T-helper 1 cell treated with Interleukin-12 subunit alpha and Interleukin-12 subunit beta and Interleukin-4 antibody, amounts not matched to agents 30 μg/mL and 1 μg/mL, for 36 hours (primary cell): Measurements from ENCODE around the gene RFX4.

Source experiments
- H3K27ac Mint-ChIP-seq: one replicate; pipeline ENCODE4 v1.8.0; 2021; ENCODE audit warnings: mild to moderate bottlenecking, mixed read lengths
- H3K27me3 Mint-ChIP-seq: one replicate; pipeline ENCODE4 v1.8.0; 2021; ENCODE audit warnings: low read depth, mixed read lengths
- H3K36me3 Mint-ChIP-seq: one replicate; pipeline ENCODE4 v1.8.0; 2021; ENCODE audit warnings: low read depth, mixed read lengths
- H3K4me1 Mint-ChIP-seq: one replicate; pipeline ENCODE4 v1.8.0; 2021; ENCODE audit warnings: low read depth, mixed read lengths
- H3K4me3 Mint-ChIP-seq: one replicate; pipeline ENCODE4 v1.8.0; 2021; ENCODE audit warnings: mild to moderate bottlenecking, moderate library complexity, mixed read lengths
- H3K9me3 Mint-ChIP-seq: one replicate; pipeline ENCODE4 v1.8.0; 2021; ENCODE audit warnings: mixed read lengths

The RFX4 gene

DNA sequence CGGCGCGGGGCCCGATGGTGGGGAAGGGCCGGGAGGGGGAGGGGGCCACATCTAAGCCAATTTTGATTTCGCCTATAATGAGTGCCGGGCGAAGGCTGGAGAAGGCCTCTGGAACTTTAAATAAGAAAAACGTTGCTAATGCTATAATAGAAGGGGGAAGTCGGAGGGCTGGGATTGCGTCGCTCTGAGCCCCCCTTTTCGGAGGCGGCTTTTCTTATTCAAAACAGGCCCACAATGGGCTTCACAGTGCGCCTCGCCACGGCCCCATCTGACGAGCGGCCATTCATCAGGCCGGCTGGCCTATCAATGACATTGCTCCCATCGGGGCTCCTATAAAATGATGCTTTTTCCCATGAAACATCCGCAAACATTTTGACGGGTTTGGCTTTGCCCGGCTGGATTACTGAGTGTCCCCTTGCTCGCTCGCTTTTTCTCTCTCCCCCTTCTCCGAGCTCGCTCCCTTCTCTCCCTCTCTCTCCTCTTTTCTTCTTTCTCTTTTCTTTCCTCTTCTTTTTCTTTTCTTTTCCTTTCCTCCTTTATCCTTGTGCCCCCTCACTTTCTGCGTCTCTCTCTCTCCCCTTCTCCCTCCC lies at the start of gene RFX4:
RFX4 (plus strand) TSS at position 364 of the 590 bp plus-strand sequence. CDS start 317 bp downstream, outside the sequence.
- H3K4me1 Mint-ChIP-seq = peaks cover 10% of the 10 kb centered on the region
- no peaks in the 10 kb centered on the region for H3K9me3 Mint-ChIP-seq
- no peaks in the 10 kb centered on the region for H3K36me3 Mint-ChIP-seq
- peak within 1 kb of the TSS; percentile 53 for H3K4me3 Mint-ChIP-seq
- H3K27me3 Mint-ChIP-seq = peaks cover 80% of the 10 kb centered on the region
- no peak within 1 kb of the TSS for H3K27ac Mint-ChIP-seq

- Mint-ChIP-seq H3K27ac (no peak overlapping the region), H3K36me3 (no peaks in the 10 kb centered on the region), H3K4me3 (no peak overlapping the region), H3K4me1 (no peaks in the 10 kb centered on the region), H3K27me3 (peaks cover 4% of the 10 kb centered on the region), H3K9me3 (no peaks in the 10 kb centered on the region)
Measured at GRCh38 chr12:106541201-106541600, 41.6 kb upstream of the RFX4 start.

DNA sequence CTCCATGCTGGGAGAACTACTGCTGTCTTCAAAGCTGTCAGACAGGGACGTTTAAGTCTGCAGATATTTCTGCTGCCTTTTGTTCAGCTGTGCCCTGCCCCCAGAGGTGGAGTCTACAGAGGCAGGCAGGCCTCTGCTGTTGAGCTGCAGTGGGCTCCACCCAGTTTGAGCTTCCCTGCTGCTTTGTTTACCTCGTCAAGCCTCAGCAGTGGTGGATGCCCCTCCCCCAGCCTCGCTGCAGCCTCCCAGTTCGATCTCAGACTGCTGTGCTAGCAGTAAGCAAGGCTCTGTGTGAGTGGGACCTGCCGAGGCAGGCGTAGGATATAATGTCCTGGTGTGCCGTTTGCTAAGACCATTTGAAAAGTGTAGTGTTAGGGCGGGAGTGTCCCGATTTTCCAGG lies 31.4 kb upstream of the RFX4 start:
- peaks cover 8% of the 10 kb centered on the region for H3K27me3 Mint-ChIP-seq
- no peaks in the 10 kb centered on the region for H3K36me3 Mint-ChIP-seq
- no peak overlapping the region for H3K4me3 Mint-ChIP-seq
- peaks cover 24% of the 10 kb centered on the region for H3K9me3 Mint-ChIP-seq
- H3K27ac Mint-ChIP-seq = no peak overlapping the region
- H3K4me1 Mint-ChIP-seq = no peaks in the 10 kb centered on the region

GRCh38 chr12:106552228-106552627 lies 30.6 kb upstream of the RFX4 start:
- Mint-ChIP-seq H3K27me3 (peaks cover 8% of the 10 kb centered on the region), H3K27ac (no peak overlapping the region), H3K4me3 (no peak overlapping the region), H3K4me1 (no peaks in the 10 kb centered on the region), H3K9me3 (peaks cover 28% of the 10 kb centered on the region), H3K36me3 (no peaks in the 10 kb centered on the region)

DNA sequence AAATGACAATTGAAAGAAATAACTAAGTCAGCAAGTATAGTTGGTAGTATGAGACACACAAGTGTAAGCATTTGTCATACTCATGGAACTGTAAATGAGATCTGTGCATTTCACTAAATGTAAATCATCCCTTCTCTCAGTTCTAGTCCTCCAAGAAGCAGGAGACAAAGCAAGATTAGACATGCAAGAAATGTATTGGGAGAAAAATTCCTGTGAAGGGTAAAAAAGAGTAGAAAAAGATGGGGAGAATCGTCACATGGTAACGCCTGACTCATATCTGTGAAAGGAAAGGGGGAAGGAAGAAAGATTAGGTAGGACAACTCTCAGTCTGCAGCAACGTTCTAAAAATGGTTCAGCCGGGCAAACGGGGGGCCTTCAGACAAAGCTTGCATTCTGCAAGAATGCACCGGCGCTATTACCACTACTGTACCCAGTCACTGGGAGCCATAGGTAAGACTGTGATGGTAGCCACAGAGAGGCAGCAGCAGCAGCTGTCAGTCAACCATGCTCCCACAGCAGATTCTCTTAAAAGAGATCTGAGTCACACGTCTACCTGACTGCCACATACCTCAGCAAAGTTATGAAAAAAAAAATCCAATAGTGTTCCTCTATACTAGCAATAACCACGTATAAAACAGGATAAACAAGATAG lies 18.0 kb upstream of the RFX4 start:
- no peak overlapping the region for H3K27ac Mint-ChIP-seq
- no peaks in the 10 kb centered on the region for H3K36me3 Mint-ChIP-seq
- H3K4me3 Mint-ChIP-seq = no peak overlapping the region
- no peaks in the 10 kb centered on the region for H3K9me3 Mint-ChIP-seq
- H3K4me1 Mint-ChIP-seq = no peaks in the 10 kb centered on the region
- H3K27me3 Mint-ChIP-seq = peaks cover 36% of the 10 kb centered on the region

GRCh38 chr12:106566771-106567170 lies 16.0 kb upstream of the RFX4 start:
- no peaks in the 10 kb centered on the region for H3K36me3 Mint-ChIP-seq
- H3K27me3 Mint-ChIP-seq = peaks cover 41% of the 10 kb centered on the region
- no peaks in the 10 kb centered on the region for H3K4me1 Mint-ChIP-seq
- no peaks in the 10 kb centered on the region for H3K9me3 Mint-ChIP-seq
- no peak overlapping the region for H3K4me3 Mint-ChIP-seq
- H3K27ac Mint-ChIP-seq = no peak overlapping the region

DNA sequence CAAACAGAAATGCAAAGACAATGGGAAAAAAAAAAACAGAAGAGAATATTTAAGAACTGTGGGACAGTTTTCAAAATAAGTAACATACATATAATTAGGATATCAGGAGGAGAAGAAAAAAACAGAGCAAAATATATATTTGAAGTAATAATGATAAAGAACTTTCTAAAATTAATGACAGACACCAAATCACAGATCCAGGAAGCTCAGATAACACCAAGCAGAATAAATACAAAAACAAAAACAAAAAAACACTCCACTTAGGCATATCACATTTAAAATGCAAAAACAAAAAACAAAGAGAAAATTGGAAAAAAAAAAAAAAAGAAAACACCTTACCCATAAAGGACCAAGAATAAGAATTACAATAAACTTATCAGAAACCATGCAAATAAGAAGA lies 9.6 kb upstream of the RFX4 start:
- no peaks in the 10 kb centered on the region for H3K9me3 Mint-ChIP-seq

GRCh38 chr12:106576848-106577247 lies 6.0 kb upstream of the RFX4 start:
- no peaks in the 10 kb centered on the region for H3K4me1 Mint-ChIP-seq
- peaks cover 66% of the 10 kb centered on the region for H3K27me3 Mint-ChIP-seq
- H3K9me3 Mint-ChIP-seq = no peaks in the 10 kb centered on the region
- H3K4me3 Mint-ChIP-seq = no peak overlapping the region
- H3K27ac Mint-ChIP-seq = no peak overlapping the region
- no peaks in the 10 kb centered on the region for H3K36me3 Mint-ChIP-seq

More for the DNA sequence above, 9.6 kb upstream of the RFX4 start:
- Mint-ChIP-seq H3K27me3 (peaks cover 49% of the 10 kb centered on the region), H3K27ac (no peak overlapping the region), H3K4me3 (no peak overlapping the region), H3K4me1 (no peaks in the 10 kb centered on the region), H3K36me3 (no peaks in the 10 kb centered on the region)

- peaks cover 79% of the 10 kb centered on the region for H3K27me3 Mint-ChIP-seq
- H3K27ac Mint-ChIP-seq = no peak overlapping the region
- H3K36me3 Mint-ChIP-seq = no peaks in the 10 kb centered on the region
- peaks cover 10% of the 10 kb centered on the region for H3K4me1 Mint-ChIP-seq
- H3K9me3 Mint-ChIP-seq = no peaks in the 10 kb centered on the region
- no peak overlapping the region for H3K4me3 Mint-ChIP-seq
Measured at GRCh38 chr12:106580671-106581508, 1.9 kb upstream of the RFX4 start.

GRCh38 chr12:106581543-106582248 lies 1.1 kb upstream of the RFX4 start:
- H3K4me3 Mint-ChIP-seq = peak overlapping the region; percentile 53
- H3K27me3 Mint-ChIP-seq = peaks cover 80% of the 10 kb centered on the region
- H3K36me3 Mint-ChIP-seq = no peaks in the 10 kb centered on the region

GRCh38 chr12:106582249-106582591 lies 584 bp upstream of the RFX4 start:
- peak overlapping the region; percentile 53 for H3K4me3 Mint-ChIP-seq

More at GRCh38 chr12:106581543-106582248, 1.1 kb upstream of the RFX4 start:
- H3K4me1 Mint-ChIP-seq = peaks cover 10% of the 10 kb centered on the region
- H3K9me3 Mint-ChIP-seq = no peaks in the 10 kb centered on the region
- no peak overlapping the region for H3K27ac Mint-ChIP-seq

GRCh38 chr12:106583242-106584103 lies 669 bp downstream of the RFX4 start:
- peaks cover 10% of the 10 kb centered on the region for H3K4me1 Mint-ChIP-seq
- no peak overlapping the region for H3K27ac Mint-ChIP-seq

More at GRCh38 chr12:106582249-106582591, 584 bp upstream of the RFX4 start:
- no peaks in the 10 kb centered on the region for H3K9me3 Mint-ChIP-seq
- H3K36me3 Mint-ChIP-seq = no peaks in the 10 kb centered on the region
- H3K27me3 Mint-ChIP-seq = peaks cover 80% of the 10 kb centered on the region
- no peak overlapping the region for H3K27ac Mint-ChIP-seq
- peaks cover 10% of the 10 kb centered on the region for H3K4me1 Mint-ChIP-seq

DNA sequence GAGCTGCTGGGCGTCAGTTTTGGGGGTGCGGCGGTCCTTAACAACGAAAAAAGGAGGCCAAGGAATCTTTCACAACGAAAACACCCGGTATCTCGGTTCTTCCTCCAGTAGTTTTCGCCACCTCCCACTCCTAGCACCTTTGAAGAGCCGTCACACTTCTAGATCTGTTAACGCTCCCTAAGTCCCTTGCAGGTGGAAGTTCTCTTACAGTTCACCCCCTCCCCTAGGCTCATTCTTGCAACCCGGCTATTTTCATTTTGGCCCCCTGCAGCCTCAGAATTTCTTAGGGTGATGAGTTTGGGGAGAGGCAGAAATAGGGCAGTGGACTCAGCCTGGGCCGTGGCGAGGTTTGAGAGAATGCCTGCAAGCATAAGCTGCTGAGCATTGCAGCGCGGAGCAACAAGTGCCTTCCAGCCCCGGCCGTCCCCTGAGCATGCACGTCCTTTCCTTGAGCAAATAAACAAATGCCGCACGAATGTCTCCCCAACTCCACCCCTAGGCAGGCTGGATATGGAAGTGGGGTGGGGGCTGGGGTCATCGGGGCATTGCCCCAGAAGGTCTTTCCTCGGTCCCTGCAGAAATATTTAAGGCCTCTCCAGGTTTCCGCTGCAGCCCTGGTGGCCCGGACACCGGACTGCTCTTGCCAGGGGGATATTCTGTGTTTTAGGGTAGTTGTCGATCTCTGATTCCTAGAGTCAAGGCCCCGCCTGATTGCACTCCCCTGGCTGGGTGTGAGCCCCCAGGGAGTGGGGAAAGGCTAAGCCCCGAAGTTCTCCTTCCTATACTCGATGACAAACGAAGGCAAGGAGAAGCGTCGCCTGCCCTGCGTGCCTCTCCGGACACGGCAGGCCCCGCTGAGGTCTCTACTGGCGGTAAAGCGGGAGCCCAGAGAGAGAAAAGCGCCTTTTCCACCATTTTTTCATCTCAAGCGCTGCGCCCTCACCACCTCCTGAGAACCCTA lies 1.6 kb downstream of the RFX4 start:
- Mint-ChIP-seq H3K4me3 (no peak overlapping the region), H3K27ac (no peak overlapping the region), H3K9me3 (no peaks in the 10 kb centered on the region), H3K27me3 (peaks cover 85% of the 10 kb centered on the region), H3K4me1 (peaks cover 10% of the 10 kb centered on the region), H3K36me3 (no peaks in the 10 kb centered on the region)

More at GRCh38 chr12:106583242-106584103, 669 bp downstream of the RFX4 start:
- H3K36me3 Mint-ChIP-seq = no peaks in the 10 kb centered on the region
- peak overlapping the region; percentile 52 for H3K4me3 Mint-ChIP-seq
- H3K9me3 Mint-ChIP-seq = no peaks in the 10 kb centered on the region
- peaks cover 85% of the 10 kb centered on the region for H3K27me3 Mint-ChIP-seq
